Muscle layer of duodenum (tissue), 2 donors: ENCODE data around the gene ATP6V1E1.
A peak's percentile ranks its signal among the peaks of the same experiment; 100 is the strongest.
"Not testable (repeated sequence)": the region's sequence is repeated elsewhere in the genome, so short reads cannot be mapped to it uniquely, and the experiment has no call there.

Experiments used
- H3K27ac ChIP-seq: one replicate; pipeline ENCODE4 v1.7.0; 2013; ENCODE audit warnings: mild to moderate bottlenecking, low read length
- H3K27me3 ChIP-seq: one replicate; pipeline ENCODE4 v1.7.0; 2013; ENCODE audit warnings: low read depth, mild to moderate bottlenecking, control low read depth, low read length
- H3K36me3 ChIP-seq, 2 donors: one replicate each; pipeline ENCODE4 v1.7.0; 2013; ENCODE audit warnings: low read length in 2 of 2, control low read depth in 1 of 2, mild to moderate bottlenecking in 1 of 2; ENCODE audit not compliant: insufficient read depth in 2 of 2, control insufficient read depth in 1 of 2
- H3K4me1 ChIP-seq, 2 donors: one replicate each; pipeline ENCODE4 v1.7.0; 2013; ENCODE audit warnings: low read length in 2 of 2, mild to moderate bottlenecking in 2 of 2, control low read depth in 1 of 2, moderate library complexity in 1 of 2; ENCODE audit not compliant: insufficient read depth in 2 of 2, control insufficient read depth in 1 of 2
- H3K4me3 ChIP-seq, 2 donors: one replicate each; pipeline ENCODE4 v1.7.0; 2013; ENCODE audit warnings: low read length in 2 of 2, low read depth in 1 of 2, mild to moderate bottlenecking in 1 of 2
- H3K9me3 ChIP-seq, 2 donors: one replicate each; pipeline ENCODE4 v1.7.0; 2013; ENCODE audit warnings: low read length in 2 of 2, control low read depth in 1 of 2, mild to moderate bottlenecking in 1 of 2; ENCODE audit not compliant: control insufficient read depth in 1 of 2
- donor health status: healthy.

ATP6V1E1 gene

GRCh38 chr22:17647991-17648390 is 19.4 kb upstream of the ATP6V1E1 start:
- Histone ChIP-seq H3K27me3 (no peaks in the 10 kb centered on the region), H3K36me3 (peaks cover 0 to 6% of the 10 kb centered on the region in 2 donors), H3K9me3 (no peaks in the 10 kb centered on the region), H3K4me3 (no peak overlapping the region), H3K27ac (no peak overlapping the region), H3K4me1 (no peaks in the 10 kb centered on the region)

- Histone ChIP-seq H3K9me3 (no peaks in the 10 kb centered on the region), H3K4me3 (no peak overlapping the region), H3K27me3 (no peaks in the 10 kb centered on the region), H3K36me3 (peaks cover 0 to 6% of the 10 kb centered on the region in 2 donors), H3K4me1 (no peaks in the 10 kb centered on the region), H3K27ac (no peak overlapping the region)
These were observed 18.9 kb upstream of the ATP6V1E1 start for GRCh38 chr22:17647452-17647851.

GRCh38 chr22:17642357-17642756 is 13.8 kb upstream of the ATP6V1E1 start:
- H3K27ac ChIP-seq, H3K27me3 ChIP-seq, H3K4me3 ChIP-seq, H3K9me3 ChIP-seq: not testable (repeated sequence)
- peaks cover 4 to 18% of the 10 kb centered on the region in 2 donors for H3K4me1 ChIP-seq
- H3K36me3 ChIP-seq = peaks cover 0 to 20% of the 10 kb centered on the region in 2 donors

- peaks cover 0 to 18% of the 10 kb centered on the region in 2 donors for H3K36me3 ChIP-seq
These were observed 12.7 kb upstream of the ATP6V1E1 start for GRCh38 chr22:17641269-17641668.

GRCh38 chr22:17639247-17639741 is 10.7 kb upstream of the ATP6V1E1 start:
- Histone ChIP-seq H3K27ac (peak overlapping the region; percentile 100), H3K36me3 (peaks cover 0 to 18% of the 10 kb centered on the region in 2 donors), H3K27me3 (no peaks in the 10 kb centered on the region), H3K9me3 (no peaks in the 10 kb centered on the region), H3K4me1 (peaks cover 4 to 18% of the 10 kb centered on the region in 2 donors), H3K4me3 (peak overlapping the region; percentile 67 to 87)

More at GRCh38 chr22:17641269-17641668, 12.7 kb upstream of the ATP6V1E1 start:
- H3K9me3 ChIP-seq = no peaks in the 10 kb centered on the region
- H3K4me1 ChIP-seq = peaks cover 4 to 18% of the 10 kb centered on the region in 2 donors
- no peak overlapping the region for H3K4me3 ChIP-seq
- H3K27me3 ChIP-seq = no peaks in the 10 kb centered on the region
- H3K27ac ChIP-seq = no peak overlapping the region

- H3K27me3 ChIP-seq = no peaks in the 10 kb centered on the region
- H3K9me3 ChIP-seq = no peaks in the 10 kb centered on the region
- peaks cover 0 to 18% of the 10 kb centered on the region in 2 donors for H3K36me3 ChIP-seq
- peaks cover 4 to 18% of the 10 kb centered on the region in 2 donors for H3K4me1 ChIP-seq
- H3K27ac ChIP-seq = peak within 1 kb of the TSS; percentile 100
- H3K4me3 ChIP-seq = peak within 1 kb of the TSS; percentile 67 to 87
These were observed 10.1 kb upstream of the ATP6V1E1 start, which contains the start of gene BCL2L13 for GRCh38 chr22:17638432-17639246. BCL2L13 (plus strand) TSS chr22:17638757; CDS start chr22:17655712, 16,955 bp downstream.

GRCh38 chr22:17638182-17638431 is 9.6 kb upstream of the ATP6V1E1 start:
- H3K9me3 ChIP-seq = no peaks in the 10 kb centered on the region
- peaks cover 4 to 18% of the 10 kb centered on the region in 2 donors for H3K4me1 ChIP-seq

GRCh38 chr22:17637490-17638181 is 9.1 kb upstream of the ATP6V1E1 start:
- H3K27me3 ChIP-seq = no peaks in the 10 kb centered on the region
- peak overlapping the region; percentile 100 for H3K27ac ChIP-seq
- peaks cover 0 to 18% of the 10 kb centered on the region in 2 donors for H3K36me3 ChIP-seq
- peaks cover 4 to 18% of the 10 kb centered on the region in 2 donors for H3K4me1 ChIP-seq
- no peaks in the 10 kb centered on the region for H3K9me3 ChIP-seq
- H3K4me3 ChIP-seq = peak overlapping the region; percentile 67 to 87

More at GRCh38 chr22:17638182-17638431, 9.6 kb upstream of the ATP6V1E1 start:
- peaks cover 0 to 18% of the 10 kb centered on the region in 2 donors for H3K36me3 ChIP-seq
- no peaks in the 10 kb centered on the region for H3K27me3 ChIP-seq
- peak overlapping the region; percentile 67 to 87 for H3K4me3 ChIP-seq
- H3K27ac ChIP-seq = peak overlapping the region; percentile 100

- not testable (repeated sequence) for H3K27me3 ChIP-seq, H3K27ac ChIP-seq, H3K9me3 ChIP-seq, H3K4me3 ChIP-seq
- peaks cover 0 to 18% of the 10 kb centered on the region in 2 donors for H3K36me3 ChIP-seq
- peaks cover 4 to 18% of the 10 kb centered on the region in 2 donors for H3K4me1 ChIP-seq
These were observed 8.3 kb upstream of the ATP6V1E1 start for GRCh38 chr22:17636850-17637249.

GRCh38 chr22:17634696-17635095 is 6.1 kb upstream of the ATP6V1E1 start:
- H3K36me3 ChIP-seq = peaks cover 0 to 14% of the 10 kb centered on the region in 2 donors
- no peak overlapping the region for H3K4me3 ChIP-seq
- no peaks in the 10 kb centered on the region for H3K27me3 ChIP-seq
- H3K9me3 ChIP-seq = no peaks in the 10 kb centered on the region
- H3K27ac ChIP-seq = no peak overlapping the region
- peaks cover 4 to 10% of the 10 kb centered on the region in 2 donors for H3K4me1 ChIP-seq

- Histone ChIP-seq H3K27me3 (no peaks in the 10 kb centered on the region), H3K27ac (no peak overlapping the region), H3K36me3 (peaks cover 0 to 13% of the 10 kb centered on the region in 2 donors), H3K4me3 (no peak overlapping the region), H3K4me1 (peaks cover 4 to 12% of the 10 kb centered on the region in 2 donors), H3K9me3 (no peaks in the 10 kb centered on the region)
These were observed 5.4 kb upstream of the ATP6V1E1 start for GRCh38 chr22:17633998-17634323.
